GM12878 (cell line): ENCODE results near the gene SPRR3. TPM values are rescaled to one million over a fixed set of nuclear protein-coding genes. Genes with fewer than 3 reads are reported as not detected.

ENCODE experiments used
- ATAC-seq: fragments of 200-7000 bp; cut with Tn5 transposase; 3 replicates; pipeline ENCODE4 v1.9.1; 2020; ENCODE audit warnings: mild to moderate bottlenecking, moderate library complexity
- BruUV-seq: library from RNA; stranded (reverse); fragments of 400-500 nt; replicated peaks from 2 replicates; lab custom pipeline; 2021; lab: Mats Ljungman, UMichigan
- CTCF ChIA-PET: fragments of 300-600 bp; sonication (Branson Sonifier 250); formaldehyde crosslinking; extraction: SDS; loops from one replicate; lab custom pipeline; 2021; ENCODE audit warnings: inconsistent platforms; lab: Yijun Ruan, JAX
- POLR2A ChIA-PET: fragments of 350-600 bp; formaldehyde crosslinking; extraction: SDS; loops from one replicate; lab custom pipeline; 2021; ENCODE audit warnings: inconsistent platforms; lab: Charles Lee
- RAD21 ChIA-PET: fragments of 300-600 bp; sonication (Branson Sonifier 250); formaldehyde crosslinking; loops from one replicate; lab custom pipeline; 2023; ENCODE audit warnings: antibody characterized with exemption; ENCODE audit not compliant: unreplicated experiment; lab: Charles Lee
- SMC1A ChIA-PET: fragments of 300-600 bp; sonication (Branson Sonifier 250); formaldehyde crosslinking; loops from one replicate; lab custom pipeline; 2023; ENCODE audit not compliant: unreplicated experiment, uncharacterized antibody; lab: Charles Lee
- DNase-seq: peaks from one replicate; pipeline ENCODE4 v3.0.0-alpha.2; 2011; ENCODE audit warnings: low read depth, low spot score
- FAIRE-seq: peaks from 3 replicates; lab custom pipeline; 2011; peaks lifted over from hg19 to GRCh38; lab: Jason Lieb, UNC
- H2AFZ ChIP-seq: 2 replicates; pipeline ENCODE4 v1.6.0; 2011; ENCODE audit warnings: low read depth, low read length, control low read depth; ENCODE audit not compliant: control insufficient read depth
- H3K27ac ChIP-seq: 2 replicates; pipeline ENCODE4 v1.5.1; 2011; ENCODE audit warnings: control low read depth; ENCODE audit not compliant: control insufficient read depth, insufficient read depth
- H3K27me3 ChIP-seq, 2 experiments: replicated peaks in 1 of 2; 2 replicates each; pipeline versions ENCODE4 v1.6.0 to v1.6.1; 2011; ENCODE audit warnings: low read length in 1 of 2; ENCODE audit not compliant: control insufficient read depth in 2 of 2, insufficient read depth in 2 of 2
- H3K36me3 ChIP-seq, 2 experiments: 2 replicates each; pipeline ENCODE4 v1.5.1; 2011; ENCODE audit warnings: low read length in 1 of 2; ENCODE audit not compliant: control insufficient read depth in 2 of 2, insufficient read depth in 2 of 2
- H3K4me1 ChIP-seq: 2 replicates; pipeline ENCODE4 v1.6.1; 2011; ENCODE audit warnings: mild to moderate bottlenecking, low read length, moderate library complexity, mixed read lengths; ENCODE audit not compliant: control insufficient read depth, insufficient read depth
- H3K4me2 ChIP-seq: 2 replicates; pipeline ENCODE4 v1.6.0; 2011; ENCODE audit warnings: control low read depth; ENCODE audit not compliant: control insufficient read depth, insufficient read depth
- H3K4me3 ChIP-seq: fragments of 200-600 bp; sonication (generic); 2 replicates; pipeline ENCODE4 v1.5.1; 2016
- H3K79me2 ChIP-seq: 2 replicates; pipeline ENCODE4 v1.6.0; 2011; ENCODE audit warnings: low read length; ENCODE audit not compliant: control insufficient read depth, insufficient read depth
- H3K9ac ChIP-seq: 2 replicates; pipeline ENCODE4 v1.8.0; 2011; ENCODE audit warnings: low read length, control low read depth, mixed read lengths; ENCODE audit not compliant: control insufficient read depth, insufficient read depth
- H3K9me3 ChIP-seq: replicated peaks from 3 replicates; pipeline ENCODE4 v1.5.1; 2011; ENCODE audit warnings: mild to moderate bottlenecking, low read length; ENCODE audit not compliant: control insufficient read depth, insufficient read depth
- H4K20me1 ChIP-seq: 2 replicates; pipeline ENCODE4 v1.6.0; 2011; ENCODE audit not compliant: control insufficient read depth, insufficient read depth
- CHD2 ChIP-seq: IDR thresholded peaks from 2 replicates; pipeline ENCODE4 v1.6.1; 2011; ENCODE audit warnings: low read depth, low read length, improper control_type of control experiment, borderline replicate concordance
- CHD4 ChIP-seq: fragments of 200-600 bp; sonication (generic); IDR thresholded peaks from 2 replicates; pipeline ENCODE4 v1.6.1; 2016; ENCODE audit warnings: mild to moderate bottlenecking
- EP300 ChIP-seq, 2 experiments: fragments of 150-350 bp in 1 of 2; IDR thresholded peaks; 2 replicates each; pipeline ENCODE4 v1.6.1; 2011 to 2012; ENCODE audit warnings: low read depth in 2 of 2, low read length in 2 of 2, borderline replicate concordance in 1 of 2, improper control_type of control experiment in 1 of 2, inconsistent platforms in 1 of 2; ENCODE audit not compliant: control insufficient read depth in 1 of 2
- ESRRA ChIP-seq: IDR thresholded peaks from 2 replicates; pipeline ENCODE4 v1.6.1; 2012; ENCODE audit warnings: mild to moderate bottlenecking, low read length, improper control_type of control experiment
- HDGF ChIP-seq: fragments of 450-650 bp; IDR thresholded peaks from 2 replicates; pipeline ENCODE4 v1.6.1; 2016; ENCODE audit warnings: antibody characterized with exemption
- KDM1A ChIP-seq: fragments of 200-600 bp; sonication (generic); IDR thresholded peaks from 2 replicates; pipeline ENCODE4 v1.6.1; 2016; ENCODE audit warnings: borderline replicate concordance
- LARP7 ChIP-seq: fragments of 450-650 bp; IDR thresholded peaks from 2 replicates; pipeline ENCODE4 v1.6.1; 2017; ENCODE audit warnings: mild to moderate bottlenecking
- MTA2 ChIP-seq: fragments of 450-650 bp; IDR thresholded peaks from 2 replicates; pipeline ENCODE4 v1.6.1; 2016; ENCODE audit warnings: low read depth, mild to moderate bottlenecking, moderate library complexity
- MYC ChIP-seq: IDR thresholded peaks from 2 replicates; pipeline ENCODE4 v1.6.1; 2011; ENCODE audit warnings: mild to moderate bottlenecking, low read length, moderate library complexity, inconsistent platforms; ENCODE audit not compliant: insufficient read depth, insufficient replicate concordance, insufficient read length, severe bottlenecking
- NFIC ChIP-seq: IDR thresholded peaks from 2 replicates; pipeline ENCODE4 v1.6.1; 2012; ENCODE audit warnings: low read depth, mild to moderate bottlenecking, inconsistent platforms, low read length, moderate library complexity
- NFXL1 ChIP-seq: fragments of 450-650 bp; IDR thresholded peaks from 2 replicates; pipeline ENCODE4 v1.6.1; 2017; ENCODE audit warnings: antibody characterized with exemption, mild to moderate bottlenecking, borderline replicate concordance
- PML ChIP-seq: IDR thresholded peaks from 2 replicates; pipeline ENCODE4 v1.6.1; 2012; ENCODE audit warnings: low read length, inconsistent platforms
- POLR2A ChIP-seq: IDR thresholded peaks from 2 replicates; pipeline ENCODE4 v1.6.1; 2011; ENCODE audit warnings: low read depth, mild to moderate bottlenecking, low read length
- POU2F2 ChIP-seq: IDR thresholded peaks from 3 replicates; pipeline ENCODE4 v1.6.1; 2011; ENCODE audit warnings: low read depth, mild to moderate bottlenecking, low read length, borderline replicate concordance
- RB1 ChIP-seq: fragments of 450-650 bp; formaldehyde crosslinking; IDR thresholded peaks from 2 replicates; pipeline ENCODE4 v1.6.1; 2017; ENCODE audit warnings: mild to moderate bottlenecking, borderline replicate concordance
- SREBF1 ChIP-seq: IDR thresholded peaks from 2 replicates; pipeline ENCODE4 v1.6.1; 2012; ENCODE audit warnings: mild to moderate bottlenecking, low read length
- ZBTB4 ChIP-seq: fragments of 450-650 bp; formaldehyde crosslinking; IDR thresholded peaks from 2 replicates; pipeline ENCODE4 v1.4.0; 2022; ENCODE audit warnings: mild to moderate bottlenecking, moderate library complexity
- WGBS: methylation state at CpG from one replicate; pipeline ENCODE4 v1.1.6; 2016; ENCODE audit warnings: low lambda C conversion rate; ENCODE audit not compliant: insufficient replicate concordance, insufficient coverage; ENCODE audit errors: missing lambda C conversion rate; 5-methylcytosine and 5-hydroxymethylcytosine counted together
- in situ Hi-C: fragments of 300-500 bp; cut with MboI; formaldehyde crosslinking; loops from 9 replicates; pipeline ENCODE4 v1.14.3; 2018; ENCODE audit warnings: mixed read lengths
- intact Hi-C: fragments of 100-400 bp; cut with micrococcal nuclease; formaldehyde crosslinking; loops from one replicate; pipeline ENCODE4 v1.14.2; 2022; ENCODE audit not compliant: unreplicated experiment
- polyA plus RNA-seq, 11 experiments: library from polyadenylated mRNA; depleted of rRNA in 4 of 11; unstranded in 6 of 11; stranded (reverse) in 5 of 11; fragments of >200 nt; fragmentation: Nextera tagmentation in 4 of 11; fragmentation: Illumina TruSeq in 1 of 11; extraction: Ambion mirVana in 4 of 11; extraction: Trizol in 1 of 11; gene quantifications; 1 replicate in 1 of 11; 2 replicates in 10 of 11; pipeline versions ENCODE4 v1.2.1 to v1.2.3, GENCODE V29; 2011 to 2016; ENCODE audit warnings: inconsistent platforms in 2 of 11, missing spikeins in 2 of 11, low read depth in 1 of 11
- total RNA-seq, 4 experiments: library from RNA; depleted of rRNA in 3 of 4; stranded (reverse); fragments of >200 nt in 3 of 4; fragmentation: Illumina TruSeq in 1 of 4; extraction: Trizol in 1 of 4; gene quantifications; 2 replicates each; pipeline versions ENCODE4 v1.2.1 to v1.2.3, GENCODE V29; 2013 to 2021
- TF ChIP-seq, protein P1 (sequence below): fragments of 450-650 bp; IDR thresholded peaks from 2 replicates; pipeline ENCODE4 v1.6.1; 2017; ENCODE audit warnings: mild to moderate bottlenecking, low read depth, inconsistent platforms; ENCODE audit not compliant: poor library complexity, severe bottlenecking
- TF ChIP-seq, protein P2 (sequence below): fragments of 450-650 bp; IDR thresholded peaks from 2 replicates; pipeline ENCODE4 v1.6.1; 2017; ENCODE audit warnings: low read depth, mild to moderate bottlenecking, moderate library complexity

The SPRR3 gene
- total and polyA plus RNA-seq, 10 of the 15 experiments (the other 5 are each of a cell fraction or from before 2014, with no cell fraction given): not detected

DNA sequence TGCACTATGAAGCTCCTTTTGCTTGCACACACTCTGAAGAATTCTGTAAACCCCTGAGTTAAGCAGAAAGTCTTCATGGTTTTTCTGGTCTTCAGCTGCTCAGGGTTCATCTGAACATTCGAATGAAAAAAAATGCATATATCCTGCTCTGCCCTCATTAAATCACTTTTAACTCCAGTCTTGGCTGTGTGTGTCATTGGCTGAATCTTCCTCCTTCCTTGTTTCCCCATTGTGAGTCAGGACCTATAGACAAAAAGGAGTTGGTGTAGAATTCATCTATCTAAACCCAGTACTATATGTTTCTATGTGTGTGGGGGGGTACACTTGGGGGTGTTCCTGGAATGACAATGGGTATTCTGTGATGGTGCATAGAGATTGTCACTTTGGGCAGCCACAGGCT lies 22.9 kb downstream of the SPRR3 start:
- no peak for FAIRE-seq
- in situ Hi-C loops (no loop called here), intact Hi-C loops (no loop called here)
- H3K27me3 ChIP-seq: no peaks in the 10 kb centered on the region
- no peaks in the 10 kb centered on the region for H3K36me3 ChIP-seq
- 0% methylated on average over 1 of the region's 1 CpG for WGBS
- no peak overlapping the region for H3K27ac ChIP-seq
- RAD21 ChIA-PET: no interaction called here
- SMC1A ChIA-PET: interaction anchor here (1.0 kb wide), 1 partner anchor 18 kb away, joined by 3 read pairs; no protein-coding TSS in a partner anchor
- H4K20me1 ChIP-seq: no peaks in the 10 kb centered on the region
- no peak overlapping the region for H3K4me2 ChIP-seq
- CTCF ChIA-PET: interaction anchor here (0.9 kb wide), 1 partner anchor 61 kb away, joined by 3 read pairs; no protein-coding TSS in a partner anchor
- DNase-seq: no peak
- ATAC-seq: no peak
- H2AFZ ChIP-seq: no peak overlapping the region
- no peaks in the 10 kb centered on the region for H3K79me2 ChIP-seq
- no TSS peak for BruUV-seq
- POLR2A ChIA-PET: no interaction called here
- H3K4me1 ChIP-seq: no peaks in the 10 kb centered on the region
- no peak overlapping the region for H3K4me3 ChIP-seq
- TF ChIP-seq NFXL1 (no peak), NFIC (no peak), KDM1A (no peak), ESRRA (no peak), LARP7 (no peak), ZBTB4 (CRISPR knock-in tag) (no peak), SREBF1 (no peak), MYC (no peak), EP300 (IDR thresholded peaks at IDR 0.05; ENCODE audit: borderline replicate concordance in 1 of 2, control insufficient read depth in 1 of 2, low read depth in 2 of 2, low read length in 2 of 2) (no peak), MTA2 (no peak), PML (no peak), RB1 (no peak), POU2F2 (no peak), CHD4 (no peak), CHD2 (no peak), HDGF (no peak), POLR2A (no peak)
- TF ChIP-seq, protein P1, sequence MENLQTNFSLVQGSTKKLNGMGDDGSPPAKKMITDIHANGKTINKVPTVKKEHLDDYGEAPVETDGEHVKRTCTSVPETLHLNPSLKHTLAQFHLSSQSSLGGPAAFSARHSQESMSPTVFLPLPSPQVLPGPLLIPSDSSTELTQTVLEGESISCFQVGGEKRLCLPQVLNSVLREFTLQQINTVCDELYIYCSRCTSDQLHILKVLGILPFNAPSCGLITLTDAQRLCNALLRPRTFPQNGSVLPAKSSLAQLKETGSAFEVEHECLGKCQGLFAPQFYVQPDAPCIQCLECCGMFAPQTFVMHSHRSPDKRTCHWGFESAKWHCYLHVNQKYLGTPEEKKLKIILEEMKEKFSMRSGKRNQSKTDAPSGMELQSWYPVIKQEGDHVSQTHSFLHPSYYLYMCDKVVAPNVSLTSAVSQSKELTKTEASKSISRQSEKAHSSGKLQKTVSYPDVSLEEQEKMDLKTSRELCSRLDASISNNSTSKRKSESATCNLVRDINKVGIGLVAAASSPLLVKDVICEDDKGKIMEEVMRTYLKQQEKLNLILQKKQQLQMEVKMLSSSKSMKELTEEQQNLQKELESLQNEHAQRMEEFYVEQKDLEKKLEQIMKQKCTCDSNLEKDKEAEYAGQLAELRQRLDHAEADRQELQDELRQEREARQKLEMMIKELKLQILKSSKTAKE: no peak
- TF ChIP-seq, protein P2, sequence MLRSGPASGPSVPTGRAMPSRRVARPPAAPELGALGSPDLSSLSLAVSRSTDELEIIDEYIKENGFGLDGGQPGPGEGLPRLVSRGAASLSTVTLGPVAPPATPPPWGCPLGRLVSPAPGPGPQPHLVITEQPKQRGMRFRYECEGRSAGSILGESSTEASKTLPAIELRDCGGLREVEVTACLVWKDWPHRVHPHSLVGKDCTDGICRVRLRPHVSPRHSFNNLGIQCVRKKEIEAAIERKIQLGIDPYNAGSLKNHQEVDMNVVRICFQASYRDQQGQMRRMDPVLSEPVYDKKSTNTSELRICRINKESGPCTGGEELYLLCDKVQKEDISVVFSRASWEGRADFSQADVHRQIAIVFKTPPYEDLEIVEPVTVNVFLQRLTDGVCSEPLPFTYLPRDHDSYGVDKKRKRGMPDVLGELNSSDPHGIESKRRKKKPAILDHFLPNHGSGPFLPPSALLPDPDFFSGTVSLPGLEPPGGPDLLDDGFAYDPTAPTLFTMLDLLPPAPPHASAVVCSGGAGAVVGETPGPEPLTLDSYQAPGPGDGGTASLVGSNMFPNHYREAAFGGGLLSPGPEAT: no peak
- H3K9me3 ChIP-seq: no peaks in the 10 kb centered on the region
- no peak overlapping the region for H3K9ac ChIP-seq
